ENCODE measurements around the gene SFXN1.

SFXN1 gene

DNA sequence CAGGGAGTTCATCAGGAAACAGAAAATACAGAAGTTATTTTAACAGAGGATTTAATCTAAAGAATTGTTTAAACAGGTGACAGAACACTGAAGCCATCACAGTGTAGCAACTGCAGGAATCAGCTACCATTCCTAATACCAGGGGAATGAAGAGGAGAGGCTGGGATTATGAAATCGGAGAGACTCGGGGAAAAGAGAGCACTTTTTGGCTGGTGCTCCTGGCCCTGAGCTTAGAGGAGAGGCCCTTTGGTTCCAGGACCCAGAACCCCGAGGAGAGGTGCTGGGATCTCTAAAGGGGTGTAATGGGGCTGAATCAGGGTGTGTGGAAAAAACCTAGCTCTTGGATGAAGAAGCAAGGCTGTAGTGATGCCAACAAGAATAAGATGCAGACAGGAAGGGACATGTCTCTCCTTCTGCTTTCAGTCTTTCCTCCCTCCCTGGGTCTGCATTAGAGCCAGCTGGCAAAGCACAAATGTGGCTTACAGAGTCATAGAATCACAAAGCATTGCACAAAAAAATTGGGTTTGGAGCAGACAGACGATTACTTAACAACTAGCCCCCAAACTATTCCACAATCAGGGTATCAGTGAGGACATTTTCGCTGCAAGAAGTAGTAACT lies 11.6 kb upstream of the SFXN1 start:
- DNase-seq = no peak

DNA sequence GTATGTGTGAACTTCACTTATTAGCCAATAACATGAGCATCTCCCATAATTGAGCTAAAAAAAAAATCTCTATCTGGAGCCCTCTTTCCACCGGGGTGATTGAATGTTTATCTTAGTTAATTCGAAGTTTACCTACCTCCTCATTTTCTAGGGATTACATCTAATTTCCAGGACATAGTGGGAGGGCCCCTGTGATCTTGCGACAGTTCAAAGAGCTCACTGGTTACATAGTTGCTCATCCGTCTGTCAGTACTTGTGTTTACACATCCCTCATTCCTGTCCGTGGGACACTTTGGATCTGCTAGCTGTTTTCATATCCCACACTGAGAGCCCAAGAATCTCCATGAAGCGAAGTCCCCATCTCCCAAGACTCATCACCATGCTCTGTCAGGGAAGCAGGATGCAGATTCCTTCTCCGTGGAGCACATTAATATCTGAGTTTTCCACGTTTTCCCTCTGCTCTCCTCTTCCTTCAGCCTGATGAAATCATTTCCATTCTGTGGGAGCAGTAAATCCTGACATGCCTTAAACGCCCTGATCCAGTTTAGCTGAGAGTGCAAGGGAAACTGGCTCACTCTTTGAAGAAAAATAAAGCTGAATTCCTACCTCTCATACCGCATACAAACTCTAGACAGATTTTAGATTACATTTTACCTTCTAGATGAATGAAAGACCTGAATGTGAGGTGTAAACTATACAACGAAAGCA lies 10.2 kb upstream of the SFXN1 start:
- no peak for DNase-seq

DNA sequence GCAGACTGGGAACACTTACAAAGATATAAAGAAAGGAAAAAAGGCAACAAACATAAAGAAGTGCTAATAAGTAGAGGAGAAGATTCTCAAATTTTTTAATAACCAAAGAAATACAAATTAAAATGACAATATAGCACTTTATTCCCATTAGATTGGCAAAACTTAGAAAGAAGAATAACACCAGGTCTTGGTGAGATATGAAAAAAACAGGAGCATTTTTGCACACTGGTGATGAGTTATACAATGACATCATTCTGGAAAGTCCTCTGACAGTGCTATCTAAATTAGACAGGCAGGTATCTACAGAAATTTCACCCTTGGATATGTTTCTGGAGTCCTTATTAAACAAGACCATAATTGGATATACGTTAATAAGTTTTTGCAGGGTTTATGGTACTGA lies 9.5 kb upstream of the SFXN1 start:
- DNase-seq = no peak

DNA sequence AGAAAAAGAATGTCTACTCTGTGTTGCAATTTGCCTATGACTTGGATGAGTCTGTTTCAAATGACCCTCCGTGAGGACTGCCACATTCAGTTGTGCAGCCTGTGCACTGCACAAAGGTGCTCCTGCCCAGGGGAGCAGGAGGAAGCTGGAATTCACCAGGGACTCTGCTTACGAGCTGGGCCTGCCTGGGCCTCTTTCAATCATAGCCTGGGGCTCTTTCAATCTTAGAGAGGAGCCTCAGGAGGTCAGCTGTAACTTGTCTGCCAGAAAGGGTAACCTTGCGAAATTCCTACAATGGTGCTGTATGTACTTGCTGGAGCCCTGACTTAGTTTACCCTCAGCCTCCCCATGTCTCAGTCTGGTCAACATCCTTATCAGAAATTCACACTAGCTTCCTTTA lies 8.4 kb upstream of the SFXN1 start:
- DNase-seq = no peak

DNA sequence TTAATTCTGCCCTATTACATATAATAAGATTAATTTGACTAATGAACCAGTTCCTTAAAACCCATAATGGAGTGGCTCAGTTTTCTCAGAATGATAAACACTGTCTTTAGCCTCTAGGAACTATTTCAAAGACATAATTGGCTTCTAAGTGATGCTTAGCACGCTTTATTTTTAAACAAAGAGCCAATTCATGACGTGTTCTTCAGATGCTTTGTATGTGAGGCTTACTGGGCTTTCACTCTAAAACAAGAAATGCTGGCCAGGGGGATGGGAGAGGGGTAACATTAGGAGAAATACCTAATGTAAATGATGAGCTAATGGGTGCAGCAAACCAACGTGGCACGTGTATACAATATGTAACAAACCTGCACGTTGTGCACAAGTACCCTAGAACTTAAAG lies 7.6 kb upstream of the SFXN1 start:
- no peak for DNase-seq

DNA sequence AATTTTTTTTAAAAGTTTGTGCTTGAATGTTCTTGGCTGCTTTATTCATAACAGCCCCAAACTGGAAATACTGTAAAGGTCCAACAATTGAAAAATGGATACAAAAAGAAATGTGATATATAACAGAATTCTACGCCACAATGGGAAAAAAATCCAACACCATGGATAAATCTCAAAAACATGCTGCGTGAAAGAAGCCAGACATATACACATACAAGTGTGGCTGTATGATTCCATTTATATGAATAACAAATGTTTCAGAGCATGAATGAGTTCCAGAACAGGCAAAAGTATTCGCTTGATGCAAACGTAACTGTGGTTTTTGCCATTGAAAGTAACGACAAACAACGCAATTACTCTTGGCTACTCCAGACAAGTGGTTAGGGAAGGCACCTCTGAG lies 7.2 kb upstream of the SFXN1 start:
- DNase-seq = no peak

DNA sequence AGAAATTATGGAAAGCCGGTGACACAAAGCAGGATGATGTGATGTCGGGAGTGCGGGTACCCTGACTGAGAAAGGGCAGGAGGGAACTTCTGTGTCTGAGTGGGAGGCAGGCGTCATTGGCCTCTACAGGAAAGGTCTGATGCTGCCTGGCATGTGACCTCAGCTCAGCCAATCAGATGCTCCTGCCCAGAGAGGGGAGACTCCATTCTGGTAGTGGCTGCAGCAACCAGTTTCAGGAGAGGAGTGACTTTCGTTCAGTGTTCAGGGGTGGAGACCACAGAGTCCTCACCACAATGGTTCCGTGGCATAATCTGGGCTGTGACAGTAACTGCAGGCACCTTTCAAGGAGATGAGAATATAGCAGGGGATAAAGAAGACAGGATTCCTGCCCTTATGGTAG lies 6.7 kb upstream of the SFXN1 start:
- no peak for DNase-seq

DNA sequence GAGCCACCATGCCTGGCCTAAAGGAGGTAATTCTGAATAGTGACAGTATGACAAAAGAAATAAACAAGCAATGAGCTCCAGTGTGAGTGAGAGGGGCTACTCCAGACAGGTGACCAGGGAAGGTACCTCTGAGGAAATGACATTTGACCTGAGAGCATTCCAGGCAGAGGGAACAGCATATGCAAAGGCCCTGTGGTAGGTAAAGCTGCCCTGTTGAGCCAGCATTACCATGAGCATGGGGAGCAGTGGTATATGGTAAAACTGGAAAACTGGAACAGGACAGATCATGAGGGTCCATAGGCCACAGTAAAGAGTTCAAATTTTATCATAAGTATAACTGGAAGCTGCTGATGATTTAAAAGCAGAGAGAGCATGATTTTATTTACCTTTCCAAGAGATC lies 6.0 kb upstream of the SFXN1 start:
- no peak for DNase-seq

DNA sequence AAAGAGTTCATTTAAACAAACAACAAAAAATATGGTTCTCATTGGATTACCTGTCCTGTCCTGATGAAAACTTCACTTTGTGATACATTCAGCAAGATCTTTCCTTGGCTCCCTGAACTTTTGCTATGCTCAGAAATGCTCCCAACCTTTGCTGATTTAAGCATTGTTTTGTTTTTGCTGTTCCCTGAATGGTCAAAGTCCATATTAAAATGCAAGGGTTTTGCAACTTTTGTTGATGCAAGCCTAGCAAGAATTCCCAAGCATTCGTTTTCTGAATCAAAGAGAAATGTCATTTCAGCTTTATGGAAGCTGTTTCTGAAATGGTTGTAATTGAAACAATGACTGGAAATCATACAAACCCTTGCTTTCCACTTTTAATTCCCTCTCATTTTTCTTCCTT lies 3.1 kb upstream of the SFXN1 start:
- no peak for DNase-seq

DNA sequence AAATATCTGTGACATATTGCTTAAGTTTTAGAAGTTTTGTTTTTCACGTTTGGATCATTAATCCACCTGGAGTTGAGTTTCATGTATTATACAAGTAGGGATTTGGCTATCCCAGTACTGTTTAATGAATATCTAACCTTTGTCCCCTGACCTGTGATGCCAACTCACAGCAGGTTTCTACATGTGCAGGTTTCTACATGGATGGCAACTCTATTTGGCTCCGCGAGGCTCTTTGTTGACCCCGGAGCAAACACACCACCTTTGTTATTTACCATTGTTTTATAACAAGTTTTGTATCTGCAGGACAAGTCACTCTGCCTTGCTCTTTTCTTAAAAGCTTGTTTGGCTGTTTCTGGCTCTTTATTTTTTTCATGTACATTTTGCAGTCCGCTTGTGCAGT lies 920 bp upstream of the SFXN1 start:
- DNase-seq = no peak

DNA sequence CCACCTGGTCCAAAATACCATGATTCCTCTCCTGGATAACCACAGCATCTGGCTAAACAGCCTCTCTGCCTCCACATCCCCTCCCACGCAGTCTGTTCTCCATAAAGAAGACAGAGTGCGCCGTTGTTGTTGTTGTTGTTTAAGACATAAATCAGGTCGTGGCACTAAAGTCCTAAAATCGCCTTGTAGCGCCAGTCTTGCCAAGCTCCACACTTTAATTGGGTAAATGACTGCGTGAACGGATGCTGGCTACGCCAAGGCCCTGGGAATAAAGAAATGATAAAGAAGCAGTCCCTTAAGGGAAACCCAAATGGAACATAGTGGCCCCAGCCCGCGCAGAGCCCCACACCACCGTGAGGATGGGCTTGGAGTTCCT lies 364 bp upstream of the SFXN1 start:
- DNase-seq = no peak

DNA sequence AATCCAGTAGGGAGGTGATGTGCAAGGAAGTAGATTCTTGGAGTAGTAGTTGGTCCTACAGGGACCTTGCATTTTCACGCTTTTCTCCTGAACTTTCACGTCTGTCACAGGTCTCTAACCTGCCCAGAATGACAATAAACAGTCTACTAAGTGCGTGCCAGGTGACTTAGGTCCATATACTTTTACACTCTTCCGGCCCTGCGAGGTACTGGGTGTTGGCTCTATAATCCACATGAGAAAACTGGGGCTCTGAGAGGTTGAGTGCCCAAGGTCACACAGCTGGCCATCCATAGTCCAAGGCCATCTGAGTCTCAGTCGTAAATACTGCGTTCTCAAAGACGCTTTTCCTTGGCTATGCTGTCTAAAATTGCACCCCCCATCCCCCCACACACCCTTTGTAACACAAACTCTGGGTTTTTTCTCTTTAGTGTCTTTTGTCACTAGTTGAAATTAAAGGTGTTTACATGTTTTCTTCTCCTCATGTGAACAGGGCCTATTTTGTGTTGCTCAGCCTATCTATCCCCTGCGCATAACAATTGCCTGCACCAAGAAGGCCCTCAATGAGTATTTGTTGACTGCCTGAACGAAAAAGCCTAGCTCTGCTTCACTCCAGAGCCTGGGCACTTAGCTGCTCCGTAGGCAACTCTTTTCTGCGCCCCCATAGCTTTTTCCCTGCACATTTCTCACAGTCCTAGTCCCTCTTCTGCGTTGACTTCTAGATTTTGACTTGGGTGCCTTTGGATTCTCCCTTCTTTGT lies 943 bp downstream of the SFXN1 start:
- no peak for DNase-seq

DNA sequence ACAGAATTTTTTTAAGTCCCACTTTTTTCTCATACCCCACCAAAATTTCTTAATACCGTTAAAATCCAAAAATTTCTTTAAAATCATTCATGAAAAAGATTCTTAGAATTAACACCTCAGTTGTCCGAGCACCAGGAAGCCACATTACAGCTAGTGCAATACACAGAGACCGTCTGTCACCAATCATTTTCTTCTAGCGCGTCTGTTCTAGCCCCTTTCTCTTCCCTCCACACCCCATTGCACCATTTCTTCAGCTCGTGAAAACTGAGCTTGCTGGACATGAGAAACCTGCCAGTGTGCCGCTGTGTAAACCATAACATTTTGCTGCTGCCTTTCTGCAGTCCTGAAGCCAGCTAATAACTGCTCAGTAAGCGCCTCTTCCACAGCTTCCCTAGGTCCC lies 5.0 kb downstream of the SFXN1 start:
- DNase-seq = no peak

DNA sequence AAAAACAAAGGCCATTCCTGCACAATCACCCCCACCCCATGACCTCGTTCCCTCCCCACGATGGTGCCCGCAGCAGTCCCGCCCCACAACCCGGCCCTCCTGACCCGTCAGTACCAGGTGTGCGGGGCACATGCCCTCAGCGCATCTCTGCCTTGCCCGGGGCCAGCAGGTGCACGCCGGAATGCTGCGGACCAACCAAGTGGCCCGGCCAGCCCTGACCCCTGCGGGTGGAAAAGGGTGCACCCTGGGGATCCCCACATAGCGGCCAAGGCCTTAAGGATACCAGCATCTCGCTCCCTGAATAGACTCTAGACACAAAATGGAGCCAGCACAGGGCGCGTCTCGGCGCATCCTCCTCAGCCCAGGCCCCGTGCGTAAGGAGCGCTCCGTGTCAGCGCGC lies 6.0 kb downstream of the SFXN1 start:
- no peak for DNase-seq

DNA sequence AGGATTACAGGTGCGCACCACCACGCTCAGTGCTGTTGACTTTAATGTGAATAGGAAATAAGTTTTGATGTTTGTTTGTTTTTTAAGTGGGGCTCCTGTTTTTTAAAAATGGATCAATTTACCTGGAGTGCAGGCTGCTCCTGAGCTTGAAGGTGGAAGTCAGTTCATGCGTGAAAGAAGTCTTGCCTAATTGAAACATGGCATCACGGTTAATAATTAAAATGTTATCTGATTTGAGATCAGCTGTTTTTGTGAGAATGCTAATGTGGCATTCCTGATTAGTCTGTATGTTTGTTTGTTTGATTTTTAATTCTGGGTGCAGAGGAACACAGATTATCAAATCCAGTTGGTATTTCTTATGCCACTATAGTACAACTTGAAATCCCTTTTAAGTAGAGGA lies 6.5 kb downstream of the SFXN1 start:
- no peak for DNase-seq

DNA sequence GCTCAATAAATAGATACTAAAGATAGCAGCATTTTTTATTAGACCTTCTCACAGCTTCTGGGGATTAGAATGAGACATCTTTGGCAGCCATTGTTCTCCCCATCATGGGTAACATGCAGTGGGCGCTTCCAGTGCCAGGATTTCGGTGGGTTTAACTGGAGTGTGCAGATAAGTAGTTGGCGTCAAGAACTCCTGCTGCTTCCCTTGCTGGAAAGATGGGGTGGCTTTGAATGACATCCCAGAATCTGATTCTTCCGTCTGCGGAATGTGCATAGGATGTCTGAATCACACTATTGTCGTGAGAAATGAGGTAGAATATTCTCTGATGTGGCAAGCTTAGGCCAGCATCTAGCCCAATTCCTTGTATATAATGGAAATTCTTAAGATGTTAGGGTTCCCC lies 7.3 kb downstream of the SFXN1 start:
- no peak for DNase-seq

DNA sequence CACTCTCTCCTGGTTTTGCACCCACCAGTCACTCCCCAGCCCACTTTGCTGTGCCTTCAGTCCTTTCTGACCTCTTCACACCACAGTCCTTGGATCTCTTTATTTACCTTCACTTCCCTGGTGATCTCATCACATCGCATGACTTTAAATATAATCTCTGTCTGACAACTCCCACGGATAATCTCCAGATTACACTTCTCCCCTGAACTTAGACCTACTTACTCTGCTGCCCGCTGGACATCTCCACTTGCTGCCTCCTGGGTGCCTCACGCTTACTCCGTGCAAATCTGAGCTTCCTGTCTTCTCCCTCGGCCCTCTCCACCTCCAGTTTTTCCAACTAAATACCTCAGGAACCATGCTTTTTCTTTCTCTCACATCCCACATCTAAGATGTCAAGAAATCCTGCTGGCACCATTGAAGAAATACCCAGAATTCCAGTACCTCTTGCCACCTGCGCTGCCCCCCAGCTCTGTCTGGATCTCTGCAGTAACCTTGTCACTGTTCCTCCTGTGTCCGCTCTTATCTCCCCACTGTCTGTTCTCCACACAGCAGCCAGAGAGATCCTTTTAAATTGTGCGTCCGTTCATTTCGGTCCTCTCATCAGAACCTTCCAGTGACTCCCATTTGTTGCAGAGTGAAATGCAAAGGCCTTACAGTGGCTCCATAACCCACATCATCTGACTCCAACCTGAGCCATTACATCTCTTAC lies 9.3 kb downstream of the SFXN1 start:
- DNase-seq = no peak

DNA sequence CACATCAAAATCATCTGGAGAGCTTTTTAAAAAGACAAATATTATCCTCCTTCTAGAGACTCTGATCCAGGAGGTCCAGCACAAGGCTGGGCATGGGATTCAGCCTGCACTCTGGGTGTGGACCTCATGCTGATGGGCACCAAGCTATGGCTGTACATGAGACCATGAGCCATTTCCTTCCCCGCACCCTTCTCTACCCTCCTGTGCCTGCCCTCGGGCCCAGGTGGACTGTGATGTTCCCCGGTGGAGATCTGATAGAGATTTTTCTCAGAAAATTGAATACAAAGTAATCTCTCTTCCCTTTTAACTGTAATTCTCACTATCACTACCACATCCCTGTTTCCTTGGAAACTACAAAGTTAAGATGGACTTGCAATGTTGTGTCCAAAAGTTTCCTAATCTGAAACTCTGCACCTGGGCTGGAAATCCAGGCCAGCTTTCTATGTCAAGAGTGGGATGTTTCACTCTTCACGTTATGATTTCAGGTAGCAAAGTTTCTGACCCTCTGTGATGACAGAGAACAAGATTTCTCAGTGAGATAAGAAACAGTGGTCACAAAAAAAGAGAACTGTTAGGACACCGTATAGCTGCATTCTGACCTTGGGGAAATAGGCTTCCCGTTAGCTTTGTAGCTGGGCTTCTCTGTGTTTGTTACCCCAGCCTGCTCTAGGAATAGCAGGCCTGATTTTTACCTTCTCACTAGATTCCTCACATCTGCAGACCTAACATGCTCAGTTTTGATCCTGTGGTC lies 11.5 kb downstream of the SFXN1 start:
- no peak for DNase-seq

DNA sequence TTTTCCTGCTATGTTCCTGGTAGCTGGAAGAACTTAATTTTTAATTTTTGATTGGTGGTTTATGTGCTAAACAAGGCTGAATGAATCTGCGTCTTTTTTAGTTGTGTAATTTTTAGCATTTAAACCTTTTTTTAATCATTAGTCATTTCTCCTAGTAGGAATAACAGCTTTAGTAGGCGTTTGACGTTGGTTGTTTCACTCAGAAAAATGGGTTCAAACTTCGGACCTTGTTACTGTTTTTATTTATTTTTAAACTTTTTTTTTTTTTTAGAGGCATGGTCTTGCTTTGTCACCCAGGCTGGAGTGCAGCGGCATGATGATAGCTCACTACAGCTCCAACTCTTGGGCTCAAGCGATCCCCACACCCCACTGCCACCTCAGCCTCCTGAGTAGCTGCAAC lies 12.9 kb downstream of the SFXN1 start:
- DNase-seq = no peak

DNA sequence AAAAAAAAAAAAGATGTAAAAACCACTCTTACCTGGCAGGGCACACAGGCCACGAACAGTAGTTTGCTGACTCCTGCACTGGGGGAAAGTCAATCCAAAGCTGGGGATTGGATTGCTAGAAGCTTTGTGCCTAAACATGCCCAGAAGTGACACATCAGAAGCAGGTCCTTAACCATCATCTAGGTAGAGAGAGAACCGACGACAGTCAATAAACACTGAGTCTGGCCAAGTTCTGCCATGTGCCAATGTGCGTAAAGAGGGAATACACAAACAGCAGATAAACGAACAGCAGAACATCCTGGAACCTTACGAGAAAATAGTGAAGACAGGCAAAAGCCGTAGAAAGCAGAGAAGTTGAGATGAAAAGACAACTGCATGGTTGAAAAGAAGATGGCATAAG lies 14.9 kb downstream of the SFXN1 start:
- DNase-seq = no peak

DNA sequence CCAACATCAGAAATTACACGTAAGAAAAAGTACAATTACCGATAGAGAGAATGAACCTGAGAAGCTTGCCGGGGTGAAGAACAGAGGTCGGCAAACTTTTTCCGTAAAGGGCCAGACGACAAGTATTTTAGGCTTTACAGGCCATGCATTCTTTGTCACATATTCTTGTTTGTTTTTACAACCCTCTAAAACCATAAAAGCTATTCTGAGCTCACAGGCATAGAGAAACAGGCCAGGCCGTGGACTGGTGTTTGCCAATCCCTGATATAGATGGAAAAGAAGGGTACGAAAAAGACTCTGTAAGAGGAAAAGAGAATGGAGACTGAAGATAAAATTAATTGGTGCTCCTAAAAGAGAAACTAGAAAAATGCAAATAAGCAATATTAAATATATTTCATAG lies 15.4 kb downstream of the SFXN1 start:
- DNase-seq = no peak

DNA sequence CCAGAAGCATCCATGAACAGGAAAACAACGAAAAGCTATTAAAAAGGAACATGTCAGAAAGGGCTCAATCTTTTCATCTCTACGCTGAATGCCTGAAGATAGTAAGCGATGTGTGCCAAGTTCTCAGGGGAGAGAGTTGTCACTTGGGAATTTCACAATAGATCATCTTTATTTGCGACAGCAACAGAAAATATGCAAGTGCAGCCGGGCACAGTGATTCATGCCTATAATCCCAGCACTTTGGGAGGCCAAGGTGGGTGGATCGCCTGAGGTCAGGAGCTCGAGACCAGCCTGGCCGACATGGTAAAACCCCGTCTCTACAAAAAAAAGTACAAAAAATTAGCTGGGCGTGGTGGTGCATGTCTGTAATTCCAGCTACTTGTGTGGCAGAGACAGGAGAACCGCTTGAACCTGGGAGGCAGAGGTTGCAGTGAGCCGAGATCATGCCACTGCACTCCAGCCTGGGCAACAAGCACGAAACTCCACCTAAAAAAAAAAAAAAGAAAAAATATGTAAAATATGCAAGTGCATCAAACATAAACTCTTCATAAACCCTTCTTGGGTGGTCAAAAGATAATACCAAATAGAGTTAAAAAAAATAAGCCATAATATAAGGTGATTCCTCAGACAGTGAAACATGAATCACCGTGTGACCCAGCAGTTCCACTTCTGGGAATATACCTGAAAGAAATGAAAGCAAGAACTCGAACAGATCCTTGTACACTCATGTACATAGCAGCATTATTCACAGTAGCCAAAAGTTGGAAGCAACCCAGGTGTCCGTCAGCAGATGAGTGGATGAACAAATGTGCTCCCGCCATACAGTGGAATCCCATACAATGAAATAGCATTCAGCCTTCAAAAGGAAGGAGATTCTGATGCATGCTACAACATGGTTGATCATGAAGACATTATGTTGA lies 16.2 kb downstream of the SFXN1 start:
- no peak for DNase-seq

Measured in DMS 273 treated with DMSO at 0.1 percent for 48 hours (cell line).